ENCODE results near the gene B4GALNT3.

Gene B4GALNT3

DNA sequence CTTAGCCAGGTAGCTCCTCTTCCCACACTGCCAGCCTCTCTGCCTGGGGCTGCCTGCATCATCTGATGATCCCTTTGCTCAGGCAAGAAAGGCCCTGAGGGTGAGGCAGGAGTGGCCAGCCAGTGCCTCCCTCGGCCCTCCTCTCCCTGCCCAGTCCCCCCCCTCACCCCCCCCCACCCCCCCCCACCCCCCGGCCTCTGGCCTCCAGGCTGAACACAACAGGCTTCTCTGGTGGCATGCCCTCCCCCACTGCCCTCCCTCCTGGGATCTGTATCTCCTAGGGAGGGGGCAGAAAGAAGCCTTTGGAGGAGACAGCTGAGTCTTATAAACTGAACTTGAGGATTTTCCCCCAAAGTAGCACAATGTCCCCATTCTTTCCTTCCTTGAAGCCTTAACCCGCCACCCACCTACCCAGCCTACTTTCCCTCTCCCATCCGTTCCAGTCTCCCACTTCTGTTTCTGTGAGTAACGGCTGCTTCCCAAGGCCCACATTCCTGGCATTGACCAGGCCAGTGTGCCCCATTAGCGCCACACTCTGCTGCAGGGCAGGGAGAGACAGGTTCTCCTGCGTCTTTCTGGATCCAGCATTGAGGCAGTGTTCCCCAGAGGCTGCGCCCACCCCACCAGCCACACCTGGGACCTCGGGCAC lies 82.1 kb downstream of the B4GALNT3 start:
- no peak for DNase-seq

DNA sequence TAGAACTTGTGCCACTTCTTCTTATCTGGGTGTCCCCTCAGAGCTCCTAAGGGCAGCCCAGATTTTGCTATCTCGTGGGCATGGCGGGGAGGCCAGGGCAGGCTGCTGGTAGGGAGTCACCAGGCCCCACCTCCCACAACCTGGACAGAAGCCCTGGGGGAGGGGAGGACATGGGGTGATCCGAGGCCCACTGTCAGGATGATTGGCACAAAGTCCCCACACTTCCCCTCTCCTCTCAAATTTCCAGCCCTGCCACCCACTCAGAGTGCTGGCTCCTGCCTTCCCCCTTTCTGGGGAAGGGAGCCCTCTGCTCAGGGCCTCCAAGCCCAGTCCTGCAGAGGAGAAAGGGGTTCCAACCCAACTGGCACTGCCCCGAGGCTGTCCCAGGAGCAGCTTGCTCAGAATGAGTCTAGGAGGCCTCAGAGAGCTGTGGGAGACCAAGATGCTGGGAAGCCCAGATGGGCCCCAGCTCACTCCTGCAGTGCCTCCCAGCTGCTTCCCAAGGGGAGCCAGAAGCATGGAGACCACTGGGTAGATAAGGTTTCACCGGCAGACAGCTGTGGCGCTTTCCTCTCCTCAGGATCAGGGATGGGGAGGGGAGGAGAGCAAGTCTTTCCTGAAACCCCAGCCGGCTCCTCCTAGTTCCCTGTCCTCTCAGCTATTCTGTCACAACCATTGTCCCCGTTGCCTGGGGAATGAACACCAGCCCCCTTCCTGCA lies 82.8 kb downstream of the B4GALNT3 start:
- no peak for DNase-seq

GRCh38 chr12:543114-543451 lies 83.3 kb downstream of the B4GALNT3 start:
- no peak for DNase-seq

DNA sequence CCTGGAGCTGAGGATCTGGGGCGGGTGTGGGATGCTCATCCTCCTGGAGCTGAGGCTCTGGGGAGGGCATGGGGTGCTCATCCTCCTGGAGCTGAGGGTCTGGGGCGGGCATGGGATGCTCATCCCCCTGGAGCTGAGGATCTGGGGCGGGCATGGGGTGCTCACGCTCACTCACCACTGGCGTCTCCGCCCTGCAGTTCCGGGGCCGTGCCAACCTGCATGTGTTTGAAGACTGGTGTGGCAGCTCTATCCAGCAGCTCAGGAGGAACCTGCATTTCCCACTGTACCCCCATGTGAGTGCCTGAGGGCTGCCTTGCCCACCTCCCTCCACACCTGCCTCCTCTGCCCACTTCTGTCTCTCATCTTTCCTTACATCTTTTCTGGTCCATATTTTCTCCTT lies 84.4 kb downstream of the B4GALNT3 start:
- no peak for DNase-seq

DNA sequence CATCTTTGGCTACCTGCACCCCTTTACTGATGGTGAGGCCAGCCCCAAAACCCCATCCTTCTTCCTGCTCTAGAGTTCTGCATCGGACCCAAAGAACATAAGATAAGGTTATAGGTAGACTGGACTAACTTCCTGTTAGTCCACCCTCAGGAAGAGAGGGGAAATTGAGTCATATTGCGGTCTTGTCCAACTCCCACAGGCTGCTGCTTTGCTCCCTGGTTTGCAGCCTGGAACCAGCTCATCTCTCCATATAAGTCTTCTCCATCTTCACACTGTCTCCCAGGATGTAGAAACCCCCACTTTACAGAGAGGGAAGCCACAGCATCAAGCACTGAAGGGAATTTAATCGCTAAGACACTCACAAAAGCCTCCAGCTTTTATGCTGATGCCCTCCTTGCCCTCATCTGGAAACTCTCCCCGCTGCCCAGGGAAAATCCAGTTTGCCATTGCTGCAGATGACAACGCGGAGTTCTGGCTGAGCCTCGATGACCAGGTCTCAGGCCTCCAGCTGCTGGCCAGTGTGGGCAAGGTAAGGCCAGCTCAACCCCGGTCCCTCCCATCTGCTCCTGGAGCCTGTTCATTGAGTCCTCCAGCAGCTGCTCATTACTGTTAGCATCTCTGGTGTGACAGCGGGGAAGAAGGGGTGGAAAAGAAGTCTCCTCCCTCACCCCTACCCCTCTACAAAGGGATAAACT lies 85.3 kb downstream of the B4GALNT3 start:
- DNase-seq, result no peak

GRCh38 chr12:545835-546234 lies 86.1 kb downstream of the B4GALNT3 start:
- DNase-seq, result no peak

- no peak for DNase-seq
Measured at GRCh38 chr12:546265-546919, 86.7 kb downstream of the B4GALNT3 start.

- peak; percentile 63 for DNase-seq
Measured at GRCh38 chr12:546920-547845, 87.4 kb downstream of the B4GALNT3 start.

DNA sequence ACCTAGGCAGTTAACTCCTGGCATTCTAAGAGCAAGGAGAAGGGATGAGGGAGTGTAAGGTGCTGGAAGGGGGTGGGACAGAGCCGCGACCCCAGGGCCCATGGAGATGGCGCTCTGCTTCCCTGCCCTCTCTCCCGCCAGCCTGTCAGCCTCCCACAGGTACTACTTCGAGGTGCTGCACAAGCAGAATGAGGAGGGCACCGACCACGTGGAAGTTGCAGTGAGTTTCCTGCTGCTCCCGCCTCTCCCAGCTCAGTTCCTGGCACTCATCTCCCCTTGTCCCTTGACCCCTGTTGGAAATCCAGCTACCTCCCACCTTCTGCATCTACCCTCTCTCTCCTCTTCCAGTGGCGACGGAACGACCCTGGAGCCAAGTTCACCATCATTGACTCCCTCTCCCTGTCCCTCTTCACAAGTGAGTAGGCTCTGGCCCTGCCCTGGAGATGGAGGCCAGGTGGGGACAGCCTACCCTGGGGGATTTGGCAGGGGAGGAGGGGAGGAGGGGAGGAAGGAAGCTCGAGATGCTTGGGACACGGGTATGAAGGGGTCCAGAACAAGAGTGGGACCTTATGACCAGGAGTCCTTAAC lies 88.2 kb downstream of the B4GALNT3 start:
- no peak for DNase-seq

GRCh38 chr12:549476-550082 lies 89.8 kb downstream of the B4GALNT3 start:
- DNase-seq, result no peak

- DNase-seq, result no peak
Measured at GRCh38 chr12:550473-551260, 90.9 kb downstream of the B4GALNT3 start.

- no peak for DNase-seq
Measured at GRCh38 chr12:552466-552865, 92.7 kb downstream of the B4GALNT3 start.

DNA sequence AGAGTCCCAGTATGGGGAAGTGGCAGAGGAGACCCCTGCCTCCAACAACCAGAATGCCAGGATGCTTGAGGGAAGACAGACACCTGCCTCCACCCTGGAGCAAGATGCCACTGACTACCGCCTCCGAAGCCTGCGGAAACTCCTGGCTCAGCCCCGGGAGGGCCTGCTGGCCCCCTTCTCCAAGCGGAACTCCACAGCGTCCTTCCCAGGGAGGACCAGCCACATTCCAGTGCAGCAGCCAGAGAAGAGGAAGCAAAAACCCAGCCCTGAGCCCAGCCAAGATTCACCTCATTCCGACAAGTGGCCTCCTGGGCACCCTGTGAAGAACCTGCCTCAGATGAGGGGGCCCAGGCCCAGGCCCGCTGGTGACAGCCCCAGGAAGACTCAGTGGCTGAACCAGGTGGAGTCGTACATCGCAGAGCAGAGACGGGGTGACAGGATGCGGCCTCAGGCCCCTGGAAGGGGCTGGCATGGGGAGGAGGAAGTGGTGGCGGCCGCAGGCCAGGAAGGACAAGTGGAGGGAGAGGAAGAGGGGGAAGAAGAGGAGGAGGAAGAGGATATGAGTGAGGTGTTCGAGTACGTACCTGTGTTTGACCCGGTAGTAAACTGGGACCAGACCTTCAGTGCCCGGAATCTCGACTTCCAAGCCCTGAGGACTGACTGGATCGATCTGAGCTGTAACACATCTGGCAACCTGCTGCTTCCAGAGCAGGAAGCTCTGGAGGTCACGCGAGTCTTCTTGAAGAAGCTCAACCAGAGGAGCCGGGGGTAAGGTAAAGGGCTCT lies 93.7 kb downstream of the B4GALNT3 start:
- no peak for DNase-seq

DNA sequence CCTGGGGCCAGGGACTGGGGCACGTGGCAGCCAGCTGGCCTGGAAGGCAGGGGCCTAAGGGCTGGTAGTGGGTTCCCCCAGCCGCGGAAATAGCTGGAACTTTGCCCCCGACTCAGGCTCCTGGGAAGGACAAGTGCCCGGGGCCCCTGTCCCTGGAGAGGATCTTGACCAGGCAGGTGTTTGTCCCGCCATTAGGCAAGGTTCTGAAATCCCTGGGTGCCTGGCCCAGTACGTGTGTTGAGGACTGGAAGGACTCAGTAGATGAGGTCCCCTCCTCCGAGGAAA lies 94.2 kb downstream of the B4GALNT3 start:
- DNase-seq, result no peak

- DNase-seq, result no peak
Measured at GRCh38 chr12:556498-556897, 96.8 kb downstream of the B4GALNT3 start.

GRCh38 chr12:558580-558979 lies 98.8 kb downstream of the B4GALNT3 start:
- DNase-seq, result no peak

- DNase-seq, result no peak
Measured at GRCh38 chr12:559208-559905, 99.6 kb downstream of the B4GALNT3 start.

- DNase-seq, result no peak
Measured at GRCh38 chr12:559906-560455, 100.2 kb downstream of the B4GALNT3 start.

DNA sequence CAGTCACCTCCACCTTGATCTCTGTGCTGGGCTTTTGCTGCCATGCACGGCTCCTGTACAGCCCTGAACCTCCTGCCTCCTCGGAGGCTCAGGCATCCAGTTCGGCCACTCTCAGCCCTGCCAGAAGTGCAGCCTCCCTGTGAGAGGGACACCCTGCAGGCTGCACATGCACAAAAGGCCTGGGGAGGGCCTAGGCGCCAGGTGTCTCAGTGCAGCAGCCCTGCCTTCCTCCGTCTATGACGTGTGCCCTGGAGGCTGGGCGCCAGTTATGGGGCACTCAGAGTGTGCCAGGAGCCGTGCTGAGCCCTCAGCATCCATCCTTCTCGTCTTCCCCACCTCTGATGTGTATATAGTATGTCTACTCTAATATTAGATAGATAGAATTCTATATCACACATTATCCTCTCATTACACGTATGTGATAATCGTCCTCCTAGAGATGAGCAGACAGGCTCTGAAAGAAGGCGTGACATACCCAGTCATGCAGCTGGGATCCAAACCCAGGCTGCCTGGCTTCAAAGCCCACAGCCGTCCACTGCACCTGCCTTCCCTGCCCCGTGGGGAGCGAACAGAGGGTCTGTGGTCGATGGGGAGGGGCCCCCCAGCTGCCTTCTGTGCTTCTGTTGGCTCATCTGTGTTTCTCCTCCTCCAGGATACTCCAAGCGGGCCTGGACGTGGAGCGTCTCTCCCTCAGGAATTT lies 101.1 kb downstream of the B4GALNT3 start:
- peak; percentile 16 for DNase-seq

All from NCI-H1436 (cell line).